Motor neuron (in vitro differentiated cells): ENCODE measurements around the gene PLB1. TPM values are rescaled to one million over a fixed set of nuclear protein-coding genes. Genes with fewer than 3 reads are reported as not detected.
"Not testable (repeated sequence)": the region's sequence is repeated elsewhere in the genome, so short reads cannot be mapped to it uniquely, and the experiment has no call there.

Experiments
- ATAC-seq, 8 experiments: fragments of 200-7000 bp; cut with Tn5 transposase; replicated peaks in 6 of 8; 2 replicates each; pipeline ENCODE4 v1.8.0; 2021; ENCODE audit warnings: mild to moderate bottlenecking in 8 of 8, moderate library complexity in 8 of 8
- H3K27ac ChIP-seq, 2 donors: fragments of 250-450 bp; sonication (Bioruptor Pico); 2 replicates each; pipeline ENCODE4 v1.9.0; 2021; ENCODE audit warnings: antibody characterized with exemption in 2 of 2, mild to moderate bottlenecking in 2 of 2, moderate library complexity in 1 of 2
- H3K4me1 ChIP-seq, 2 donors: fragments of 250-450 bp; sonication (Bioruptor Pico); replicated peaks in 1 of 2; 2 replicates each; pipeline ENCODE4 v1.6.1; 2021; ENCODE audit warnings: antibody characterized with exemption in 2 of 2, mild to moderate bottlenecking in 2 of 2, moderate library complexity in 1 of 2
- H3K4me3 ChIP-seq, 5 donors: fragments of 250-450 bp; sonication (Bioruptor Pico); 2 replicates each; pipeline ENCODE4 v1.9.0; 2021; ENCODE audit warnings: antibody characterized with exemption in 5 of 5, mild to moderate bottlenecking in 5 of 5, moderate library complexity in 4 of 5
- WGBS, 10 experiments: fragments of 450-650 bp; shearing (Covaris generic); methylation state at CpG; one replicate each; pipeline ENCODE4 v1.0.0; 2022; 5-methylcytosine and 5-hydroxymethylcytosine counted together
- in situ Hi-C, 9 experiments: fragments of 400-800 bp; cut with MboI; loops; one replicate each; pipeline ENCODE4 v1.15.0; 2021; ENCODE audit warnings: low sequenced_read_pairs in 9 of 9, low pct_unique_long_range_greater_than_20kb in 2 of 9; ENCODE audit not compliant: unreplicated experiment in 9 of 9
- total RNA-seq, 8 experiments: library from RNA; unstranded; fragments of 300-600 nt; gene quantifications; 2 replicates each; pipeline versions ENCODE4 v1.2.3 to v1.2.4, GENCODE V29; 2022

The PLB1 gene
- total RNA-seq, 8 experiments from 2014 or later, result 0.49 to 3.3 (median 1.3) TPM

GRCh38 chr2:28662468-28663181 lies 166.8 kb downstream of the PLB1 start:
- no peak overlapping the region for H3K4me3 ChIP-seq
- H3K27ac ChIP-seq, result no peak overlapping the region
- in situ Hi-C loops, result no loop called here
- H3K4me1 ChIP-seq, result peaks cover 17 to 32% of the 10 kb centered on the region in 2 donors
- peak in 5 of 8 experiments; percentile 28 to 62 (median 47) for ATAC-seq
- 37 to 100% (median 84%) methylated on average over 1 to 9 of the region's 12 CpGs; no CpG with 5 or more reads in 1 of the 10 experiments for WGBS, 10 experiments

DNA sequence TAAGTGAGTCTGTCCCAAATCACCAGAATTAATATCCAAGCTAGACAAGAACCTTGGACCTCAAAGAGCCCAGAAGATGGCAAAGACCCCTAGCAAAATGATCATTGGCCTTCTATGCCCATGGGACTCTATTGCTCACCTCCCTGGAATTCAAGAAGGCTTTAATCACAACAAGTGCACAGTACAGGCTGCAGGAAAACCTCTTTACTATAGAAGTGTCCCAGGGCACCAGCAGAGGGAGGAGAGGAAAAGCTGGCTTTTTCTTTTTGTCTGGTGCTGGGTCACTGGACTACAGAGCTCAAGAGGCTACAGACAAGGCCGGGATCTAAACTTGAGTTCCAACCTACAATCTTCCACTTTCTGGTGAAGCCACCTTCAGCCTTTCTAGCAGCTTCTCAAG lies 167.5 kb downstream of the PLB1 start:
- Histone ChIP-seq H3K4me1 (peaks cover 17 to 32% of the 10 kb centered on the region in 2 donors), H3K27ac (no peak overlapping the region), H3K4me3 (no peak overlapping the region)
- peak in 1 of 8 experiments; percentile 3 for ATAC-seq
- in situ Hi-C loops, result no loop called here
- 33 to 100% (median 67%) methylated on average over 1 of the region's 1 CpG; no CpG with 5 or more reads in 7 of the 10 experiments for WGBS, 10 experiments

DNA sequence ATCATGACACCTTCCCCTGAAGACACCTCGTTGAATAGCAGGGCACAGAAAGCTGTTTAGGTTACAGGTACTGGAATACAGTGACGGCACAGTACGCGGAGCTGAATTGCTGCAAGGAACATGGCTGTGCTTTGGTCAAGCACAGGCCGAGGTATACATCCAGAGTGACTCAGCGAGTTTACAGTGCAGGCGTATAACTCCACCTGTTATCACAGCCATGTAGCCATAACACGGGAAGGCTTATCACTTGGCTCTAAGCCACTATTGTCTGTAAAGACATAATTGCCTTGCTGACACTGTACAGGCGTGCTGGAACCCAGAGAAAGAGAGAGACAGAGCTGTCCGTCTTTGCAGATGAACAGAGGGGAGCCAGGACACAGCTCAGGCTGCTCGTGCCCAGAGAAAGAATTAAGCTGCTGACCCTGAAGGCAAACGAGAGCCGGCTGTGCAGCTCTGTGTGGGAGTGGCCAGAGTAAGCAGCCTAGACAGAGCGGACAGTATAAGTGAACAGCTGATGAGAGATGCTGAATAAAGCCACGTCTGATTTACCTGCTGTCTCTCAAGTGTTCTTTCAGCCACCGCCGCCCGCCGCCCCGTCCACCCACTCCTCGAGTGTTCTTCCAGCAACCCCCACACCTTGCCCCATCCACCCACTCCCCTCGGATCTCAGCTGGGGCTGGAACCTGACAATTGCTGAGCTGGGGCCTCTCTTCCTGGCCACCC lies 168.4 kb downstream of the PLB1 start:
- peak overlapping the region in 1 of 2 donors; percentile 55 for H3K27ac ChIP-seq
- 0 to 100% (median 93%) methylated on average over 1 to 5 of the region's 22 CpGs; no CpG with 5 or more reads in 3 of the 10 experiments for WGBS, 10 experiments
- in situ Hi-C loops, result no loop called here
- peak; percentile 22 to 93 (median 84) for ATAC-seq
- H3K4me1 ChIP-seq, result peaks cover 17 to 32% of the 10 kb centered on the region in 2 donors
- no peak overlapping the region for H3K4me3 ChIP-seq

GRCh38 chr2:28665041-28665704 lies 169.3 kb downstream of the PLB1 start:
- no peak overlapping the region for H3K27ac ChIP-seq
- 0 to 75% (median 49%) methylated on average over 1 to 8 of the region's 8 CpGs; no CpG with 5 or more reads in 2 of the 10 experiments for WGBS, 10 experiments
- H3K4me1 ChIP-seq, result peaks cover 17 to 33% of the 10 kb centered on the region in 2 donors
- in situ Hi-C loops, result no loop called here
- peak; percentile 41 to 80 (median 53) for ATAC-seq
- no peak overlapping the region for H3K4me3 ChIP-seq

GRCh38 chr2:28665811-28666377 lies 170.0 kb downstream of the PLB1 start:
- peaks cover 17 to 38% of the 10 kb centered on the region in 2 donors for H3K4me1 ChIP-seq
- H3K27ac ChIP-seq, in situ Hi-C loops, H3K4me3 ChIP-seq, ATAC-seq: not testable (repeated sequence)
- WGBS, 10 experiments, result 50 to 100% (median 90%) methylated on average over 1 to 3 of the region's 4 CpGs; no CpG with 5 or more reads in 3 of the 10 experiments

- Histone ChIP-seq H3K27ac (no peak overlapping the region), H3K4me1 (peaks cover 17 to 44% of the 10 kb centered on the region in 2 donors), H3K4me3 (no peak overlapping the region)
- WGBS, 10 experiments, result 44 to 100% (median 94%) methylated on average over 1 to 3 of the region's 8 CpGs; no CpG with 5 or more reads in 2 of the 10 experiments
- peak in 1 of 8 experiments; percentile 6 for ATAC-seq
- in situ Hi-C loops, result no loop called here
Observed at GRCh38 chr2:28666496-28667184, 170.8 kb downstream of the PLB1 start.

GRCh38 chr2:28667261-28667660 lies 171.4 kb downstream of the PLB1 start:
- in situ Hi-C loops, result no loop called here
- H3K27ac ChIP-seq, result no peak overlapping the region
- no peak overlapping the region for H3K4me3 ChIP-seq
- peak in 3 of 8 experiments; percentile 67 to 80 (median 75) for ATAC-seq
- WGBS, 10 experiments, result 10 to 97% (median 80%) methylated on average over 2 to 5 of the region's 6 CpGs; no CpG with 5 or more reads in 1 of the 10 experiments
- H3K4me1 ChIP-seq, result peaks cover 17 to 43% of the 10 kb centered on the region in 2 donors

DNA sequence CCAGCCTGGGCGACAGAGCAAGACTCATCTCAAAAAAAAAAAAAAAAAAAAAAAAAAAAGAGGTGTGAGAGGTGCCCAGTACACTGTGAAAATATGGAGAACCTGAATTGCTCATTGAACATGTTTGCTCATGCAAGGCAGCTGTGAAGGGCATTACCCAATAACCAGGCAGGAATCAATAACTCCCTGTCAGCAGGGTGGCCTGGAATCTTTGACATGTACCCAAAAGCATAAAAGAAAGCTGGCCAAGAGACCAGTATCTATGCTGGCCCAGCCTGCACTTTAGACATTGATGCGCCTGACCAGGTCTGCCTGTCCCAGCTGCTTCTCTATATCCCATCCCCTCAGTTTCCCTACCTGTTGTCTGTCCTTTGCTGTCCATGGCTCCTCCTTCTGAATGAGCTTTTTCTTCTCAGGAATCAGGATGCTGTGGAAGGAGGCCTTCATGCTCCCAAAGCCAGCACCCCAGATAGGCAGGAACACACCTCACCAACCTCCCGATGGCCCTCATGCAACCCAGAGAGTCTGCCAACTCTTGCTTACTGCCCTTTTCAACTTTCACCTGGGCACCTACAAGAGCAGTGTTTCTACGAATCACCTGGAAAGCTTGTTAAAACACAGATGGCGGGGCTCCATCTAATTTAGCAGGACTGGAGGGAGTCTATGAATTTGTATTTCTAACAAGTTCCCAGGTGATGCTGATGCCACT lies 172.4 kb downstream of the PLB1 start:
- Histone ChIP-seq H3K4me1 (peaks cover 14 to 35% of the 10 kb centered on the region in 2 donors), H3K27ac (no peak overlapping the region), H3K4me3 (no peak overlapping the region)
- WGBS, 10 experiments, result 93 to 100% (median 98%) methylated on average over 1 to 4 of the region's 5 CpGs; no CpG with 5 or more reads in 4 of the 10 experiments
- ATAC-seq, result no peak
- in situ Hi-C loops, result no loop called here

DNA sequence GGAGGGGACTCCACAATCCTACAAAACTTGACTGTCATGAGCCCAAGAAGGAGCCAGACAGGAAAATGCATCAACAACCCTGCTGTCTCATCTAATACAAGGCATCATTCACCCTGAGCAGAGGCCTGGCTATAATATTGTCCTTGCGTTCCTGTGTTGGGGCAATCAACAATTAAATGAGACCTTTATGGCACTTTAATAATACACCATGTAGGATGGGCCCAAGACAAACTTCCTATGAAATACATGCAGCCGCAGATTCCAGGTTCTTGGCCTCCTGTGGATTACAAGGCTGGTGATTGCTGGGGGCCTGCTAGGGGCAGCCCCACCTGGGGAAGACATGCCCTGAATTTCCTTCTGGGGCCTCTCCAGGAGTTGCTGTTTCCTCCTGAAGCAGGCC lies 173.0 kb downstream of the PLB1 start:
- Histone ChIP-seq H3K27ac (no peak overlapping the region), H3K4me3 (no peak overlapping the region), H3K4me1 (peaks cover 14 to 29% of the 10 kb centered on the region in 2 donors)
- 80 to 100% methylated on average over 1 of the region's 2 CpGs; no CpG with 5 or more reads in 8 of the 10 experiments for whole genome bisulfite sequencing, 10 experiments
- in situ Hi-C loops, result no loop called here
- no peak for ATAC-seq

DNA sequence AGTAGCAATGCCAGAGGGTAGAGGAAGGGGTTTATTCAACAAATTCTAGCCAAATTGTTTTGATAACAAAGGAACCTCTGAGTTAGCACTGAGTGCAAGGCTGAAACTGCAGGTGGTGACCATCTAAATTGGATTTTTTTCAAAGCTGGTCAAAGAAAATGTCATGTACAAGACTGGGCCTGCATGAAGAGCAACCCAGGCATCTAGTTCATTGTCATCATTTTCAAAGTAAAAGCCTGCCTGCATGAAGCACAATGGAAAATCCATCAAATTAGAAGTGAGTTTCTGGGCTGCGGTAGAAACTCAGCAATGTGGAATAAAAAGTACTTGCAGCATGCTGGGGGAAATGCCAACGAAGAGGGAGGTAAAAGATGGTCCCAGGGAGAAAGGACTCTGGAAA lies 175.0 kb downstream of the PLB1 start:
- ATAC-seq, result peak in 5 of 8 experiments; percentile 45 to 65 (median 58)
- Histone ChIP-seq H3K4me1 (peaks cover 0 to 14% of the 10 kb centered on the region in 2 donors), H3K27ac (no peak overlapping the region), H3K4me3 (no peak overlapping the region)
- WGBS, 10 experiments, result 0 to 67% (median 7%) methylated on average over 1 to 2 of the region's 2 CpGs; no CpG with 5 or more reads in 1 of the 10 experiments
- in situ Hi-C loops, result no loop called here

DNA sequence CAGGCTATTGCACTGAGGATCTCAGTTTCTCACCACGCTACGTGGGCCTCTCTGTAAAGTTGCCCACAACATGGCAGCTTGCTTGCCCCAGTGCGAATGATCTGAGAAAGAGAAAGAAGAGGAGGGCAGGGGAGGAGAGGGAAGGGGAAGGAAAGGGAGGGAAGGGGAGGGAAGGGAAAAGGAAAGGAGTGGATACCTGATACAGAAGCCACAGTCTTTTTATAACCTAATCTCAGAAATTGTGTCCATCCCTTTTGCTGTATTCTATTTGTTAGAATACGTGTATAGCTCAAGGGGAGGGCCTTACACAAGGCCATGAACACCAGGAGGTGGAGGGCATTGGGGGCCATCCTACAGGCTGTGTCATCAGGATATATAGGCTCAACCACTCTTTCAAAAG lies 177.5 kb downstream of the PLB1 start:
- in situ Hi-C loops, result no loop called here
- H3K4me3 ChIP-seq, result no peak overlapping the region
- no peak overlapping the region for H3K27ac ChIP-seq
- ATAC-seq, result no peak
- H3K4me1 ChIP-seq, result peaks cover 0 to 21% of the 10 kb centered on the region in 2 donors
- WGBS, 10 experiments, result 63 to 100% (median 83%) methylated on average over 1 to 4 of the region's 4 CpGs; no CpG with 5 or more reads in 5 of the 10 experiments
